Chondrocyte (in vitro differentiated cells): ENCODE results near the gene LIPC. TPM values are rescaled to one million over a fixed set of nuclear protein-coding genes. Genes with fewer than 3 reads are reported as not detected.

Source experiments
- DNase-seq: peaks from one replicate; pipeline ENCODE4 v3.0.0; 2021; ENCODE audit warnings: mixed read lengths, low spot score
- H3K27ac Mint-ChIP-seq: one replicate; pipeline ENCODE4 v1.8.0; 2021; ENCODE audit warnings: mild to moderate bottlenecking, moderate library complexity, mixed read lengths; ENCODE audit not compliant: unreplicated experiment
- H3K27me3 Mint-ChIP-seq: 2 replicates; pipeline ENCODE4 v1.8.0; 2021; ENCODE audit warnings: low read depth, mixed read lengths
- H3K36me3 Mint-ChIP-seq: 2 replicates; pipeline ENCODE4 v1.8.0; 2021; ENCODE audit warnings: low read depth, mixed read lengths
- H3K4me1 Mint-ChIP-seq: 2 replicates; pipeline ENCODE4 v1.8.0; 2021; ENCODE audit warnings: low read depth, mild to moderate bottlenecking, mixed read lengths
- H3K4me3 Mint-ChIP-seq: one replicate; pipeline ENCODE4 v1.8.0; 2021; ENCODE audit warnings: mild to moderate bottlenecking, moderate library complexity, mixed read lengths; ENCODE audit not compliant: unreplicated experiment
- H3K9me3 Mint-ChIP-seq: 2 replicates; pipeline ENCODE4 v1.8.0; 2021; ENCODE audit warnings: low read depth, mixed read lengths
- total RNA-seq: library from RNA; stranded (reverse); gene quantifications from 3 replicates; pipeline ENCODE4 v1.2.1, GENCODE V29; 2021
- TF ChIP-seq, protein P1 (sequence below): fragments of 200-600 bp; sonication (generic); IDR thresholded peaks from 2 replicates; pipeline ENCODE4 v1.5.0; 2021; ENCODE audit warnings: antibody characterized with exemption, mild to moderate bottlenecking, moderate library complexity

The LIPC gene
- total RNA-seq, 1 donor from 2014 or later = not detected

DNA sequence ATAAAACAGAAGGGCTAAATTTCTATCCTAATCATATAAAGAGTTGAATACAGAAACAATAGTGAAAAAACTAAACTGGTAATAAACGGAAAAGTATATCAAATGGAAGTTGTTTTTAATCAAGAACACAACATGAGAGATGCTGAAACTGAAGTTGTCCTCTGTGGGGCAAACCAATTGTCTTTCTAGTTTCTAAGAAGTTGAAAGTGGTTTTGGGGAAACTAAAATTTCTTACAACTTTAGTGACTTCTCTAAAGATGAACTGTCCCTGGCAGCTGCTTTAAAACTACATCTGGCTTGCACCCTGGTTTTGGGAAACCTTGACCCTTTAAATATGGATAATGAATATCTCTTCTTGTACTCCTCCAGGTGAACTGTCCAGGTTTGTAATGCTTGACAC lies 162.1 kb downstream of the LIPC start:
- no peak for DNase-seq
- H3K4me3 Mint-ChIP-seq = no peak overlapping the region
- H3K36me3 Mint-ChIP-seq = peaks cover 12% of the 10 kb centered on the region
- H3K27ac Mint-ChIP-seq = no peak overlapping the region
- TF ChIP-seq, protein P1, sequence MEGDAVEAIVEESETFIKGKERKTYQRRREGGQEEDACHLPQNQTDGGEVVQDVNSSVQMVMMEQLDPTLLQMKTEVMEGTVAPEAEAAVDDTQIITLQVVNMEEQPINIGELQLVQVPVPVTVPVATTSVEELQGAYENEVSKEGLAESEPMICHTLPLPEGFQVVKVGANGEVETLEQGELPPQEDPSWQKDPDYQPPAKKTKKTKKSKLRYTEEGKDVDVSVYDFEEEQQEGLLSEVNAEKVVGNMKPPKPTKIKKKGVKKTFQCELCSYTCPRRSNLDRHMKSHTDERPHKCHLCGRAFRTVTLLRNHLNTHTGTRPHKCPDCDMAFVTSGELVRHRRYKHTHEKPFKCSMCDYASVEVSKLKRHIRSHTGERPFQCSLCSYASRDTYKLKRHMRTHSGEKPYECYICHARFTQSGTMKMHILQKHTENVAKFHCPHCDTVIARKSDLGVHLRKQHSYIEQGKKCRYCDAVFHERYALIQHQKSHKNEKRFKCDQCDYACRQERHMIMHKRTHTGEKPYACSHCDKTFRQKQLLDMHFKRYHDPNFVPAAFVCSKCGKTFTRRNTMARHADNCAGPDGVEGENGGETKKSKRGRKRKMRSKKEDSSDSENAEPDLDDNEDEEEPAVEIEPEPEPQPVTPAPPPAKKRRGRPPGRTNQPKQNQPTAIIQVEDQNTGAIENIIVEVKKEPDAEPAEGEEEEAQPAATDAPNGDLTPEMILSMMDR = no peak
- H3K9me3 Mint-ChIP-seq = peaks cover 2% of the 10 kb centered on the region
- H3K27me3 Mint-ChIP-seq = no peaks in the 10 kb centered on the region
- H3K4me1 Mint-ChIP-seq = no peaks in the 10 kb centered on the region

DNA sequence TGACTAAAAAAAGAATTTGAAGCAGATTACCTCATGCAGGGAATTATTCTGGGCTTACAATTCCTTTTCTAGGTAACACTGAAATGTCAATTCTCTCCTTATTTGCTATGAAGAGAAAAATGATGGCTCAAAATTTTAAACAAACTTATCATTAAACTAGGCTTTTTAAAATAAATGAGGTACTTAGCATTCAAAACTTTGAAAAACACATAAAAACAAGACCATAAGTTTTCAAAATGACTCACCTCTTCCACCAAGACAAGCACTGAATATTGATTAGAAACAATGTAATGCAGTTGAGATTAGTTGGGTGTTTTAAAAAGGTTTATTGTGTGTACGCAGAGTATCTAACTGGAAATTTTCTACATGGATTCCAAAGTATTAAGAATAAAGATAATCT lies 163.1 kb downstream of the LIPC start:
- Mint-ChIP-seq H3K4me3 (no peak overlapping the region), H3K36me3 (peaks cover 16% of the 10 kb centered on the region), H3K27me3 (no peaks in the 10 kb centered on the region), H3K9me3 (peaks cover 5% of the 10 kb centered on the region), H3K27ac (no peak overlapping the region), H3K4me1 (no peaks in the 10 kb centered on the region)
- TF ChIP-seq, protein P1 = no peak
- no peak for DNase-seq

DNA sequence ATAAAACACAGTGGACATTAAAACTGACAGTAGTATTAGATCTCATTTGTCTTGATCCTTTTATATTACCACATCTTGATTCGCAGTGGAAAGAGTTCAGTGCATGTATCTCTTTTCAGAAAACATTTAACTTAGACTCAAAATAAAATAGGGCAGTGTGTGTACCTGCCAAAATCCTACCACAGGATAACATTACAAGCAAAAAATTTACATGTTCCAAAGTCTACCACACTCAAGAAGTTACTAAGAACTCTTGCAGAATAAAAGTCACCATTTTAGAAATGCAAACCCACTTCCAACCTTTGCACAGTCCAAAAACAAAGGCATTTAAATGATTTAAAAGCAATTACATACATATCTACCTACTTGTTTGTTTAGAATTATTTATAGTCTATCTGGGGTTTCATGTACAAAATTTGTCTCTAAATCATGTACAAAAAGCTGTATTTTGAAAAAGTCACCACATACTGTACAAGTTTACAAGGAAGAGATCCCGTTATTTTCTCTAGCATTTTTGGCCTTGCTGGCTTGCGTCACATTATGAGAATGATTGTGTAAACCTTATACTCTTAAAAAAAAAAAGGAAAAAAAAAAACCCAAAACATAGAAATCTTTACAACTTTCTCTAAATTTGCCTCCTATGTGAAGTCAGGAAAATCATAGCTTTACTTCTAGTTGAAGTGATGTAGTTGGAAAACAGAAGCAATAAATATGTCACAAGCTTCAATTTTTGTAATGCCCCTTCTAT lies 163.9 kb downstream of the LIPC start:
- no peaks in the 10 kb centered on the region for H3K4me1 Mint-ChIP-seq
- H3K27ac Mint-ChIP-seq = no peak overlapping the region
- peaks cover 5% of the 10 kb centered on the region for H3K9me3 Mint-ChIP-seq
- H3K4me3 Mint-ChIP-seq = no peak overlapping the region
- H3K27me3 Mint-ChIP-seq = no peaks in the 10 kb centered on the region
- TF ChIP-seq, protein P1 = no peak
- no peak for DNase-seq
- H3K36me3 Mint-ChIP-seq = peaks cover 18% of the 10 kb centered on the region

DNA sequence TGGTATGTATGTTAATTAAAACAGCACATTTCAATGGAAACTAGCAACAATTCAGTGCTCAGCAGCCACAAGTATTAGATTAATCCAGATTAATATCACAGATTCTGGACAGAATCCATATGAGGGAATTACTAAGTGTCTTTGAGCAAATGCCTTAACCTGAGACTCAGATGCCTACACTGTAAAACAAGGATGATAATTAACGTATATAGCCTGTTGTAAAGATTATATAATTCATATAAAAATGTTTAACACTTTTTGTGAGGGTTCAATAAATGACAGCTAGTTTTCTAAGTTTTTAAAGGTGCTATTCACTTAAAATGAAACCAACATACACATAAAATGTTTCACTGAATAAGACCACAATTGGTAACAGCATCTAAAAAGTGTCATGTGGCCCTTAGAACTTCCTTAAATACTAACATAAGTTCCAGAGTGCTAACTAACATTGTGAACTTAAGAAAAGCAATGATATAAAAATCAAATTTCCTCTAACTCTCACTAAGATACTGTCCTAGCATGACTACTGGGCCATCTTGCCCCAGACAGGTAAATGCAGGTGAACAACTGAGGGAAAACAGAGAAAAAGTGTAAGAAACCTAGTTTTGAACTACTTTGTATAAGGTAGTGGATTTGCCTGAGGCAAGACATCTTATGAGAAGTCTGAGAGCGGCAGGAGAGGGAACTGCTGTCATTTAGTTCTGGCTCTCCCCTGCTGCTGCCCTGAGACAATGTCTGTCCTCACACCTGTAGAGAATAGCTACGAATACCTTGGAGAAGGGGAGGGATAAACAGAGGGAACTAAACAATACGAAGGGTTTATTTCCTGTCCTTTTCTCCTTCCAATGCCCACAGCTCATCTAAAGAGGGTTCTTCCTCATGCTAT lies 166.4 kb downstream of the LIPC start:
- TF ChIP-seq, protein P1 = no peak
- Mint-ChIP-seq H3K27me3 (no peaks in the 10 kb centered on the region), H3K4me3 (no peak overlapping the region), H3K9me3 (peaks cover 7% of the 10 kb centered on the region), H3K4me1 (no peaks in the 10 kb centered on the region), H3K36me3 (peaks cover 17% of the 10 kb centered on the region), H3K27ac (no peak overlapping the region)
- DNase-seq = no peak

DNA sequence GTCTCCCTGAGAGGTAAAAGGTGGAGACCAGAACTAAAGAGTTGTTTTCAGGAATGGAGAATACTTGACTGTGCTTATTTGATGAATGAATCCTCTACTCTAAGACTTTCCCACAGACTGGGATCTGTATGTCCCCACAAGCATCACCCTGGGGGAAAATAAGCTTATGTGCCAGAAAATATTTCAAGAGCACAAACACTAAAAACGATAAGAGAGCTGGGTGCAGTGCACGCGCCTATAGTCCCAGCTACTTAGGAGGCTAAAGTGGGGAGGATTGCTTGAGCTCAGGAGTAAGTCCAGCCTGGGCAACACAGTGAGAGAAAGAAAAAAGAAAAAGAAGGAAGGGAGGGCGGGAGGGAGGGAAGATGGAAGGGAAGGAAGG lies 167.0 kb downstream of the LIPC start:
- DNase-seq = no peak
- no peaks in the 10 kb centered on the region for H3K4me1 Mint-ChIP-seq
- peaks cover 7% of the 10 kb centered on the region for H3K9me3 Mint-ChIP-seq
- TF ChIP-seq, protein P1 = no peak
- no peak overlapping the region for H3K27ac Mint-ChIP-seq
- H3K4me3 Mint-ChIP-seq = no peak overlapping the region
- peaks cover 15% of the 10 kb centered on the region for H3K36me3 Mint-ChIP-seq
- H3K27me3 Mint-ChIP-seq = no peaks in the 10 kb centered on the region
